Measurements from ENCODE around the gene PSTPIP2. TPM values are rescaled to one million over a fixed set of nuclear protein-coding genes. Genes with fewer than 3 reads are reported as not detected.
"Not testable (repeated sequence)": the region's sequence is repeated elsewhere in the genome, so short reads cannot be mapped to it uniquely, and the experiment has no call there.

The PSTPIP2 gene
- polyA plus RNA-seq, 3 donors, result 2.2 to 5.1 (median 2.9) TPM

GRCh38 chr18:45962461-45962860 is 109.6 kb downstream of the PSTPIP2 start:
- H3K27ac ChIP-seq (ENCODE audit: low read depth, low read length), result no peak overlapping the region
- 48 to 60% (median 52%) methylated on average over 2 of the region's 2 CpGs for WGBS, 3 donors

- WGBS, 3 donors, result 96 to 99% (median 97%) methylated on average over 7 of the region's 7 CpGs
- H3K27ac ChIP-seq (ENCODE audit: low read depth, low read length), result not testable (repeated sequence)
These were observed 112.6 kb downstream of the PSTPIP2 start for GRCh38 chr18:45959484-45959883.

- no peak overlapping the region for H3K27ac ChIP-seq (ENCODE audit: low read depth, low read length)
These were observed 113.3 kb downstream of the PSTPIP2 start for GRCh38 chr18:45958730-45959129.

GRCh38 chr18:45958027-45958426 is 114.0 kb downstream of the PSTPIP2 start:
- 84 to 100% (median 92%) methylated on average over 2 of the region's 2 CpGs for WGBS, 3 donors
- H3K27ac ChIP-seq (ENCODE audit: low read depth, low read length), result no peak overlapping the region

GRCh38 chr18:45957100-45957499 is 115.0 kb downstream of the PSTPIP2 start:
- no peak overlapping the region for H3K27ac ChIP-seq (ENCODE audit: low read depth, low read length)

- WGBS, 3 donors, result 88 to 96% (median 91%) methylated on average over 7 of the region's 7 CpGs
These were observed 117.8 kb downstream of the PSTPIP2 start for GRCh38 chr18:45954070-45954934.

GRCh38 chr18:45951016-45951714 is 120.9 kb downstream of the PSTPIP2 start:
- WGBS, 3 donors, result 63 to 97% (median 78%) methylated on average over 4 of the region's 4 CpGs
- no peak overlapping the region for H3K27ac ChIP-seq (ENCODE audit: low read depth, low read length)

More at GRCh38 chr18:45954070-45954934, 117.8 kb downstream of the PSTPIP2 start:
- no peak overlapping the region for H3K27ac ChIP-seq (ENCODE audit: low read depth, low read length)

- no peak overlapping the region for H3K27ac ChIP-seq (ENCODE audit: low read depth, low read length)
- WGBS, 3 donors, result 84 to 85% (median 84%) methylated on average over 5 of the region's 5 CpGs
These were observed 126.4 kb downstream of the PSTPIP2 start for GRCh38 chr18:45945669-45946068.

- WGBS, 3 donors, result 88 to 96% (median 94%) methylated on average over 2 of the region's 2 CpGs
- no peak overlapping the region for H3K27ac ChIP-seq (ENCODE audit: low read depth, low read length)
These were observed 131.3 kb downstream of the PSTPIP2 start for GRCh38 chr18:45940724-45941123.

GRCh38 chr18:45939236-45939635 is 132.8 kb downstream of the PSTPIP2 start:
- H3K27ac ChIP-seq (ENCODE audit: low read depth, low read length), result no peak overlapping the region
- WGBS, 3 donors, result 90 to 96% (median 91%) methylated on average over 2 of the region's 2 CpGs

- no peak overlapping the region for H3K27ac ChIP-seq (ENCODE audit: low read depth, low read length)
- WGBS, 3 donors, result 69 to 87% (median 83%) methylated on average over 2 of the region's 2 CpGs
These were observed 133.5 kb downstream of the PSTPIP2 start for GRCh38 chr18:45938488-45938935.

GRCh38 chr18:45935591-45936335 is 136.3 kb downstream of the PSTPIP2 start:
- 75 to 93% (median 93%) methylated on average over 3 of the region's 3 CpGs for WGBS, 3 donors
- H3K27ac ChIP-seq (ENCODE audit: low read depth, low read length), result no peak overlapping the region

Other genes with a start within 250 kb of the PSTPIP2 start
- gene SIGLEC15, start 246.6 kb downstream of the PSTPIP2 start, polyA plus RNA-seq, result under 1 TPM; 0.03 to 0.13 (median 0.11) TPM
- 1 to 10 TPM; 2.9 to 4.6 (median 3.7) TPM for gene EPG5, start 104.9 kb downstream of the PSTPIP2 start, polyA plus RNA-seq
- gene ATP5F1A, start 26.0 kb upstream of the PSTPIP2 start, polyA plus RNA-seq, result 100 to 1,000 TPM; 248 to 476 (median 326) TPM
- gene HAUS1, start 32.1 kb upstream of the PSTPIP2 start, polyA plus RNA-seq, result 10 to 100 TPM; 11.1 to 27.4 (median 11.6) TPM

All from adipose tissue (tissue), 3 donors.